ENCODE data around the gene CCNA1. TPM values are rescaled to one million over a fixed set of nuclear protein-coding genes. Genes with fewer than 3 reads are reported as not detected.

CCNA1 gene
- polyA plus RNA-seq, 1 experiment = 0.12 TPM

DNA sequence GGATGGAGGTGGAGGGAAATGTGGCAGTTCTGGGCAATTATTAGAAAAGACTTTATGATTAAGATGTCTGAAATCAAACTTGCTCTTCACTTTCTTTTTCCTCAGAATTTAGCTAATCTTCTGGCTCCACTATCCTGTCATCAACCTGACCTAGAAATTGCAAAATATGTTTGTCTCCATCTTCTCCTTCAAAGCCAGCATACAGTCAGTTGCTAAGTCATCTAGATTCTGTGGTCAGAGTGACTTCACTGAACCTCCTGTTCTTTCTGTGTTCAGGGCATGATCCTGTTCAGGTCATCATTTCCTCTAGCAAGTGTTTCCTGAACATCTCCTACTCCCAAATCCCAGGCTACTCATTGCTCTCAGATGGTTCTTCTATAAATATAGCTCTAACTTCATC lies 10.8 kb upstream of the CCNA1 start:
- no peaks in the 10 kb centered on the region for H3K36me3 ChIP-seq (ENCODE audit: control insufficient read depth, insufficient read depth, low read length)
- no peaks in the 10 kb centered on the region for H3K27me3 ChIP-seq (ENCODE audit: control insufficient read depth, insufficient read depth, low read length)
- H3K4me3 ChIP-seq (ENCODE audit: low read depth, low read length) = no peak overlapping the region
- no peak for DNase-seq (ENCODE audit: low read depth)
- CTCF ChIA-PET = interaction anchor here (0.7 to 2.9 kb wide), 14 partner anchors 11 to 646 kb away, joined by 3 to 15 read pairs (median 3); partner anchors contain the start of gene SPART
- POLR2A ChIA-PET = no interaction called here
- TF ChIP-seq, protein P1, sequence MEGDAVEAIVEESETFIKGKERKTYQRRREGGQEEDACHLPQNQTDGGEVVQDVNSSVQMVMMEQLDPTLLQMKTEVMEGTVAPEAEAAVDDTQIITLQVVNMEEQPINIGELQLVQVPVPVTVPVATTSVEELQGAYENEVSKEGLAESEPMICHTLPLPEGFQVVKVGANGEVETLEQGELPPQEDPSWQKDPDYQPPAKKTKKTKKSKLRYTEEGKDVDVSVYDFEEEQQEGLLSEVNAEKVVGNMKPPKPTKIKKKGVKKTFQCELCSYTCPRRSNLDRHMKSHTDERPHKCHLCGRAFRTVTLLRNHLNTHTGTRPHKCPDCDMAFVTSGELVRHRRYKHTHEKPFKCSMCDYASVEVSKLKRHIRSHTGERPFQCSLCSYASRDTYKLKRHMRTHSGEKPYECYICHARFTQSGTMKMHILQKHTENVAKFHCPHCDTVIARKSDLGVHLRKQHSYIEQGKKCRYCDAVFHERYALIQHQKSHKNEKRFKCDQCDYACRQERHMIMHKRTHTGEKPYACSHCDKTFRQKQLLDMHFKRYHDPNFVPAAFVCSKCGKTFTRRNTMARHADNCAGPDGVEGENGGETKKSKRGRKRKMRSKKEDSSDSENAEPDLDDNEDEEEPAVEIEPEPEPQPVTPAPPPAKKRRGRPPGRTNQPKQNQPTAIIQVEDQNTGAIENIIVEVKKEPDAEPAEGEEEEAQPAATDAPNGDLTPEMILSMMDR (IDR thresholded peaks at IDR 0.05; ENCODE audit: insufficient read depth, low read depth, low read length) = no peak

DNA sequence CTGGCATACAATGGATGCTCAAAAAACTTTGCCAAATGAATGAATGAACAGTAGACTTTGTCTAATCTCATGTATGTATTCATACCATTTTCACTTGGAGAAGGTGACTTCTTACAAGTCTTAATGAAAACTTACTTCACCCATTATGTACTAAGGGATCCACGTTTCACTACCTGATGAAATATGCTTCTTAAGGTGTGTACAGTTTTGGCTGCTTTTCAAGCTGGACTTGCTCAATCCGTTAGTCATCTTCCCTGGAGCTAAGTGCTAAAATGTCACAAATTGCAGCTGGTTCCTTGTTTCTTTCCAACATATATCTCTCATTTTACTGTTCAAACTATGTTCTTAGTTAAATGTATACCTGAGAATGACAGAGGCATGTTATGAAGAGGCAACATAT lies 4.2 kb upstream of the CCNA1 start:
- CTCF ChIA-PET = no interaction called here
- no peak overlapping the region for H3K4me3 ChIP-seq (ENCODE audit: low read depth, low read length)
- TF ChIP-seq, protein P1 (IDR thresholded peaks at IDR 0.05; ENCODE audit: insufficient read depth, low read depth, low read length) = no peak
- DNase-seq (ENCODE audit: low read depth) = no peak
- H3K27me3 ChIP-seq (ENCODE audit: control insufficient read depth, insufficient read depth, low read length) = peaks cover 20% of the 10 kb centered on the region
- POLR2A ChIA-PET = no interaction called here
- H3K36me3 ChIP-seq (ENCODE audit: control insufficient read depth, insufficient read depth, low read length) = no peaks in the 10 kb centered on the region

DNA sequence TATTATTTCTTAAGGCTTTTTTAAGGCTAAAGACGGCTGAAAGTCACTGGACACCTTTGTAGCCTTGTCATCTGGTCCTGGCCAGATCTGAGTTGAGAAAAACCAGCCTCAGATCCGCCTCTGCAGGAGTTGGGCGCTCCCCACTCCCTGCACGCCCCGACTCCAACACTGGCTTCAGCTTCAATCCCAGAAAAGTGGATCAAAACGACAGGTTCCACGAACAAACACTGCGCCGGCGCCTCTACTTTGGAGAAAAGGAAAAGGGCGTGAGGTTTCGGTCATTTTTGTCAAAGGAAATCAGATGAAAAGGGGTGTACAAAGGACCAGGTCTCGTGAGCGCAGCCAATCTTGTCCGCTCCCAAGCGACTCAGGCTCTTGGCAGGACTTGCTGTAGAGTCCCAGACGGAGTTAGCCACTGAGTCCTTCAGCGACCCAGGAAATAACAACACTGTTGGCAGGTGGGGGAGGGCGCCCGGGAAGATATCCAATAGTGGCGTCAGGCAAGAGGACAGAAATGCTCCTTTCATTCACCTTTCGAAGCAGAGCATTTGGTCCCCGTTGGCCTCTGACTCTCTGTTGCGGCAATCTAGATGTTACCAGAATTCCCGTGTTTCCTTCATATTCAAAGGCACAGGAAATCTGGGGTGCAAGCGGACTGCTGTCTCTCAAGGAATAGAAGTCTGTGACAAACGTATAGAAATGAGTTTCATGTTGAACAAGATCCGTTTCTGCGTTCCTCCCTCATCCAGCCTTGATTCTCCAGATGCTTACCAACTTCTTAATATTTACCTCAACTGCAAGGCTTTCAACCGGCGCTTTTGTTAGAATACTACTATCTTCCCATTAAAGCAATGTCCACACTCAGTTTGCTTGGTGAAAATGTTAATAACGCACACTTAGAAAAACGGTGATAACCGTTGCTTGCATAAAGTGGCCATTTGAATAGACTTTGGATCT lies 1.8 kb upstream of the CCNA1 start:
- ChIA-PET POLR2A (no interaction called here), CTCF (interaction anchor here (1.3 kb wide), 1 partner anchor 10 kb away, joined by 3 read pairs; no protein-coding TSS in a partner anchor)
- H3K27me3 ChIP-seq (ENCODE audit: control insufficient read depth, insufficient read depth, low read length) = peaks cover 20% of the 10 kb centered on the region
- no peaks in the 10 kb centered on the region for H3K36me3 ChIP-seq (ENCODE audit: control insufficient read depth, insufficient read depth, low read length)
- no peak for DNase-seq (ENCODE audit: low read depth)
- no peak overlapping the region for H3K4me3 ChIP-seq (ENCODE audit: low read depth, low read length)
- TF ChIP-seq, protein P1 (IDR thresholded peaks at IDR 0.05; ENCODE audit: insufficient read depth, low read depth, low read length) = no peak

DNA sequence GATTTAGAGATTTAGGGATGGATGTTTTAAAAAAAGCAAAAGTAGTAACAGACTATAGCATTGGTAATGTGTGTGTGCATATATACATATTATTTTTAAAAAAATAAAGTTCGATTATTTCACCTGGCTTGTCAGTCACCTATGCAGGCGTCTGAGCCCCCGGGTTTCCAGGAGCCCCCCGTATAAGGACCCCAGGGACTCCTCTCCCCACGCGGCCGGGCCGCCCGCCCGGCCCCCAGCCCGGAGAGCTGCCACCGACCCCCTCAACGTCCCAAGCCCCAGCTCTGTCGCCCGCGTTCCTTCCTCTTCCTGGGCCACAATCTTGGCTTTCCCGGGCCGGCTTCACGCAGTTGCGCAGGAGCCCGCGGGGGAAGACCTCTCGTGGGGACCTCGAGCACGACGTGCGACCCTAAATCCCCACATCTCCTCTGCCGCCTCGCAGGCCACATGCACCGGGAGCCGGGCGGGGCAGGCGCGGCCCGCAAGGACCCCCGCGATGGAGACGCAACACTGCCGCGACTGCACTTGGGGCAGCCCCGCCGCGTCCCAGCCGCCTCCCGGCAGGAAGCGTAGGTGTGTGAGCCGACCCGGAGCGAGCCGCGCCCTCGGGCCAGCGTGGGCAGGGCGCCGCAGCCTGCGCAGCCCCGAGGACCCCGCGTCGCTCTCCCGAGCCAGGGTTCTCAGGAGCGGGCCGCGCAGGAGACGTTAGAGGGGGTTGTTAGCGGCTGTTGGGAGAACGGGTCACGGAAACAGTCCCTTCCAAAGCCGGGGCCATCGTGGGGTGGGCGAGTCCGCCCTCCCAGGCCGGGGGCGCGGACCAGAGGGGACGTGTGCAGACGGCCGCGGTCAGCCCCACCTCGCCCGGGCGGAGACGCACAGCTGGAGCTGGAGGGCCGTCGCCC lies 840 bp upstream of the CCNA1 start:
- TF ChIP-seq, protein P1 (IDR thresholded peaks at IDR 0.05; ENCODE audit: insufficient read depth, low read depth, low read length) = no peak
- ChIA-PET POLR2A (no interaction called here), CTCF (no interaction called here)
- Histone ChIP-seq H3K36me3 (ENCODE audit: control insufficient read depth, insufficient read depth, low read length) (no peaks in the 10 kb centered on the region), H3K27me3 (ENCODE audit: control insufficient read depth, insufficient read depth, low read length) (peaks cover 20% of the 10 kb centered on the region), H3K4me3 (ENCODE audit: low read depth, low read length) (peak overlapping the region; percentile 46)
- DNase-seq (ENCODE audit: low read depth) = no peak

DNA sequence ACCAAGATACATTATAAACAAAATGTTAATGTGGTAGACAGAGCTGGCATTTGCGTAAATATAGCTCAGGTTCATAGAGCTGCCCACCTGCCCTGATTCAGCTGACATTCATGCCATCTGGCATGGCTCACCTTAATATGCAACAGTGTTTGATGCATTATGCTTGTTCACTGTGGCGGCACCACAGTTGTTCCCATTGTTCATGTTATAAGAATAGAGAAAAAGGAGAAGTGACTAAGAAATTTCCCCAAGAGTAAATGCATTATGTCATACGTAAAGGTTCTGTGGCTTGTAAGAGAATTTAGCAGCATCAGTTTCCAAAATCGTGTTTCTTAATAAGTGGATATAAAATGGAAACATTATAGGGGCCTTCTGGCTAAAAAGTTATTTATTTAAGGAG lies 4.5 kb downstream of the CCNA1 start:
- POLR2A ChIA-PET = no interaction called here
- CTCF ChIA-PET = interaction anchor here (1.0 to 1.2 kb wide), 2 partner anchors 17 to 422 kb away, joined by 3 to 4 read pairs; no protein-coding TSS in a partner anchor
- TF ChIP-seq, protein P1 (IDR thresholded peaks at IDR 0.05; ENCODE audit: insufficient read depth, low read depth, low read length) = no peak
- Histone ChIP-seq H3K4me3 (ENCODE audit: low read depth, low read length) (no peak overlapping the region), H3K36me3 (ENCODE audit: control insufficient read depth, insufficient read depth, low read length) (no peaks in the 10 kb centered on the region), H3K27me3 (ENCODE audit: control insufficient read depth, insufficient read depth, low read length) (peaks cover 9% of the 10 kb centered on the region)
- no peak for DNase-seq (ENCODE audit: low read depth)

Measured in BJ (cell line).